ENCODE measurements around the gene MICAL3.

Gene MICAL3

DNA sequence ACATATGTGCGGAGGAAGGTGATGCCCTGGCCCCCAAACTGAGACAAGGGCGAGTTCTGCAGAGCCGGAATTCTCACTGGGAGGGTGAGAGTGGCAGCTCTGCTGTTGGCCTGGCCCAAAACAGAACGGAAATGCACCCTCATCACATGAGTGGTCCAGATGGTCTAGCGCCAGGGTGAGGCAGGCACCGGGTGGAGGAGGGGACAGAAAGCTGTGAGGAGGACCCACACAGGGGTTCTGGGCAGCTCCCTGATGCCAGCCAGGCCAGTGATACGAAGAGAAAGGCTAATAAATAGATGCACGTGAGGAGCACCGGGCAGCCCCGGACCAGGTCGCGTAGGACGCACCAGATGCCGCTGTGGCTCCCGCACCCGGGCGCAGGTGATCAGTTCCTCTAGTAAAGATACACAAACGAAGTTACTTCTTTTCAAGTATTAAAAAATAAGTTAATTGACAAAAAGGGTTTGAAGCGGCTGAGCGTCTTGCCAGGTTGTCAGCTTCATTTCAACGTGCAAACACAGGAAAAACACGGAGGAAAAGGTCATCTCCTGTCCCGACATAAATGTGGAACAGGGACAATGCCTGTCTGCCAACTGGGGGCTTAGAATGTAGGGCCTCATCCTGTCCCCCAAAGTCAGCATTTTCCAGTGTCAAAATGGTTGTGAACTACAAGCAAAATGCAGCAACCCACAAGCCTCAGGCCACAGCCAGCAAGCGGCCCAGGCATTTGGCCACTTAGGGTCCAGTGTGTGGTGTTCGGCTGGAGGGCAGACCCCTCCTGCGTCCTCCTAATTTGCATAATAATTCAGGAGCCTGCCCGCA is 234.8 kb downstream of the MICAL3 start:
- DNase-seq = no peak

DNA sequence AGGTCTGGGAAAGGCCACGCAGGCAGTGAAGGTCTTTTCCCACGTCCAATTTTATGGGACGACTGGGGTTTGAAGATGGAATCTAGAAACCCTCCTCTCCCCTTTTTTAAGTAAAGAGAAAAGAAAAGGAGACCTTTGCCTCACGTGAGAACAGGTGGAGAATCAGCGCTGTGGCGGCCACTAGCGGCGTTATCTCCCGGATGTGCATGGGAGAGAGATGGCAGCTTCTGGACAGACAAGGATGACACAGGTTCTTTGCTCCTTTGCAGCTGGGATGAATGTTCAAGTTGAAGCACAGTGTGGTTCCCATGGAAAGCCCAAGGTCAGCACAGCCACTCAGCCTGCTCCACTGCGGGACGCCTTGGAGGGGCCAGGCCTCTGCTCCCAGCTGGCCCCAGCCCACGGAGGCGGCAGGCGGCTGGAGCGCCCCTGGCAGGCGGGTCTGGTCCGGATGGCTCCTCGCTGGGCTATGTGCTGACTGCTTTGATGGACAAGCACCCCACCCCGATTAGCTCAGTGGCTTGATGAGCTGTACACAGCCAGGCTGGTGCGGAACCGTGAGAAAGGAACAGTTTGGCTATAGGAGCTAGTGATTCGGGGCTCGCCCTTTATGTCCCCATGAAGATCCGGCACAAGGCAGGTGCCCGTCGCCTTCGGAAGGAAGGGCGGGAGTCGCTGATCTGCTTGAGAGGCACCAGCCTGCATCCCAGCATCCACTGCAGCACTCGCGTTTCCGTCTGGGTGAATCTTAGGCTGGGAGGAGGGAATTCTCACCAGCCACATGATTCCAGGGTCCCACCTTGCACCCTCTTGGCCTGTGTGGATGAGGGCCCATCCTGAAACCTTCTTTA is 235.6 kb downstream of the MICAL3 start:
- no peak for DNase-seq

DNA sequence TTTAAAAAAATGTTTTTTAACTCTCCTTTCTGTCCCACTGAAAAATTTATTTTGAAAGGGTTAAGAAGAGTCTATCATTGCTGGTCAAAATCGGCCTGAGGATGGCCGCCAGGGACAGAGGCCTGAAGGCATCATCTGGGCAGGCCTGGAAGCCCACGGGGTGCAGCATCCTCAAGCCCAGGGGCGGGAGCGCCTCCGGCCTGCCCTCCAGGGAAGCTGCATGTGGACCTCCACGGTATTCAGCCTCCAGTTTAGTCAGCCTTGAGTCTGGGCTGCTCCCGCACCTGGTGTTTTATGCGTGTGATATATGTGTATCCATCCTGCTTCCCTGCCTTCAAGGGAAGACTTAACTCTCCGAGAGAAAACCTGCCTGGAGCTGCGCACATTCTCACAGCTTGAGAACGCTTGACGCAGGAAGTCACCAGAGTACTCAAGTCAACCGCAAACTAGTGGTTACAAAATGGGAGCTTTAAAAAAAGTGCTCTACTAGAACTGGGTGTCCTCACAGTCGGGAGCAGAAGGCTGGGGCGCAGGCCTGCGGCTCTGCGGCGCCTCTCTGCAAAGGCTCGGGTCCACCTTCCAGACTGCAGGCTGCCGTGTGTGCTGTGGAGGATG is 236.5 kb downstream of the MICAL3 start:
- no peak for DNase-seq

DNA sequence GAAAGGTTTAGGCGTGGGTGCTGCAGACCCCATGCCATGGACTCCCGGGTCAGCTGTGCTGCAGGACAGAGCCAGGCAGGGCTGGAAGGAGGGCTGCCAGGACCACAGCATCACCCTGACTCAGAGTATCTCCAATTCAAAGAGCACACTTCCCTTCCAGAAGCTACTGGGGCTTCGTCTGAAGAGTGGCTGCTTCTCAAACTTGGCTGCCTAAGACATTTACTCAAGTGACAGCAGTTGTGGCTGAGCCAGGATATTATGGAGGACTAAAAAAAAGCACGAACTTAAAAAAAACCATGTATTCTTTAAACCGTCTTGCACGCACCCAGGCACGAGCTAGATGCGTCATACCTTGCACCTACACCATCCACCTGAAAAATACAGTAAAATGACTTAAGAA is 237.1 kb downstream of the MICAL3 start:
- DNase-seq = no peak

DNA sequence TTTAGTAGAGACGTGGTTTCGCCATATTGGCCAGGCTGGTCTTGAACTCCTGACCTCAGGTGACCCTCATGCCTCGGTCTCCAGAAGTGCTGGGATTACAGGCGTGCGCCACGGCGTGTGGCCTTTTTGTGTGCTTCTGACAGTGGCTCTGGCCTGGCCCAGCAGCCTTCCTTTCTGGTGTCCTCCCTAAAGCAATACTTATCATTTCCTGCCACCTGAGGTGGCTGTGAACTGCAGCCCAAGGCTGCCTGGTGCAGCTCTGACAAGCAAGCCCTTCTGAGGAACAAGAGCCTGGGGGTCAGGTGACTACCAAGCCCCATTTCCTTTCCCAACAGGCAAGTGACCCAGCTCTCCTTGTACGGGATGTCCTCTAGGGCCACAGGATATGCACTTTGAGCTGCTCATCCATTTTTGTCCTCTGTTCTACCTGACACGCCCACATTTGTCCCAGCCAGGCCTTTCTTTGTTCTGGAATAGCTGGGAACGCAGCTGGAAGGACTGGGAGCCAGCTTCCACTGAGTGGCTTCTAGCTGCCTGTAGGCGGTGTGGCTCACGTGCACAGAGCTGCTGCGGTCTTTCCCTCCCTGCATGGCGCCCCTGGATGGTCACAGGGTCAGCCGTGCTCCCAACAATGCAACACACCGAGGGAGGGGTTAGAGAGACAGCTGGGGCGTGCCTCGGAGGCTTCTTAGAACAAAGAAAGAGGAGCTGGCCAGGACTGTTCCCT is 237.8 kb downstream of the MICAL3 start:
- no peak for DNase-seq

DNA sequence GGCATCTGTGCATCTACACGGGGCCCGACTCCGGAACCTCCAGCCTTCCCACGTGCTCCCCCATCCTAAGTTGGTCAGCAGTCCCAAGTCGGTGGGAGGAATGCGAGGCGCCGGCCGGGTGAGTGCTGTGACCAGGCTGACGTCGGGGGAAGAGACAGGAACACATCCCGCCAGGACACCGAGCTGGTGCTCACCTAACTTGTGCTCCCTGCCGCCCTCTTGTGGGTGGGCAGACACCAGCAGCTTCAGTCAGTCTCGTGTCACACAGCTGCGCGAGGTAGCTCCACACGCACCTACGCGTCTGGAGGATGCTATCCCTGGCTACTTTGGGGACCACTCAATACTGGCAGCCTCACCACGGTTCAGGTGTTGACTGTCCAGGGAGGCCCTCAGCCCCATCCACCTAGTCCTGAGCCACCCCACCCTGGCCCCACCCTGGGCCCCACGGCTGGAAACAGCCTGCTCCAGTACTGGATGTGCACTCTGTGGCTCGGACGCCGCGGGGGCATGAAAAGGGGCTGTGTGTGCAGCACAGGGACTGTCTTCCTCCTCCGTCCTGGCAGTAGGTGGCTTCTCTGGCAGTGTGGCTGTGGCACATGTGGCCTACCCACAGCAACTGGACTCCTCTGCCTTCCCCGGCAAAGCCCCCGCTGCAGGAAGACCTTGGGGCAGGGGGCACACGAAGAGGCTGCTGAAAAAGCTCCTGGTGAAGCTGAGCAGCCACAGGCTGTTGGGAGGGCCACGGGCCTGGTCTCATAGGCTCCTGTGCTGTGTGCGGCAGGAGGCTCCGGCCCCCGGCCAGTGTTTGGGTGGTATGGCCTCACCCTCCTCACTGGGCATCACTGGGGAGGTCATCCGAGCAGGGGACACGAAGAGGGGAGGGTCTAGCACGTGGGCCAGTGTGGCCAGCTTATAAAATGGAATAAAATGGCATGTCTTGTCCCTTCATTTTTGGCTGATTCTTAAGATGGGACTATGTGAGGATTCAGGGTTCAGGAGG is 238.9 kb downstream of the MICAL3 start:
- peak; percentile 37 for DNase-seq

DNA sequence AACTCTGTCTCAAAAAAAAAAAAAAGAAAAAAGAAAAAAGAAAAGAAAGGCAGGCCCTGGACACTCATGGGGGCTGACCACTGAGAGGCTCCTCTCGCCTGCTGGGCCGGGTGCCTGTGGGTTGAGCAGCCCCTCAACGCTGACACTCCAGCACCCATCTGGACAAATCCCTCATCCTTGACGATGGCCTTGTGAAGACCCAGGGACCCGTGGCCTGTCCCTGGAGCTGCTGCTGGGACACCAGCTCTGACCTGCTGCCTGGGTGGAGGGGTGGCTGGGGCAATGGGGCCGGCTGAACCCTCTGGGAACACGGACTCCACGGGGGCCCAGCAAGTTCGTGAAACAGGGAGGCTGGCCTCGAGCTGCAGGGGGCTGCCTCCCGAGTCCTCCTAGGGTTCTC is 239.6 kb downstream of the MICAL3 start:
- no peak for DNase-seq

DNA sequence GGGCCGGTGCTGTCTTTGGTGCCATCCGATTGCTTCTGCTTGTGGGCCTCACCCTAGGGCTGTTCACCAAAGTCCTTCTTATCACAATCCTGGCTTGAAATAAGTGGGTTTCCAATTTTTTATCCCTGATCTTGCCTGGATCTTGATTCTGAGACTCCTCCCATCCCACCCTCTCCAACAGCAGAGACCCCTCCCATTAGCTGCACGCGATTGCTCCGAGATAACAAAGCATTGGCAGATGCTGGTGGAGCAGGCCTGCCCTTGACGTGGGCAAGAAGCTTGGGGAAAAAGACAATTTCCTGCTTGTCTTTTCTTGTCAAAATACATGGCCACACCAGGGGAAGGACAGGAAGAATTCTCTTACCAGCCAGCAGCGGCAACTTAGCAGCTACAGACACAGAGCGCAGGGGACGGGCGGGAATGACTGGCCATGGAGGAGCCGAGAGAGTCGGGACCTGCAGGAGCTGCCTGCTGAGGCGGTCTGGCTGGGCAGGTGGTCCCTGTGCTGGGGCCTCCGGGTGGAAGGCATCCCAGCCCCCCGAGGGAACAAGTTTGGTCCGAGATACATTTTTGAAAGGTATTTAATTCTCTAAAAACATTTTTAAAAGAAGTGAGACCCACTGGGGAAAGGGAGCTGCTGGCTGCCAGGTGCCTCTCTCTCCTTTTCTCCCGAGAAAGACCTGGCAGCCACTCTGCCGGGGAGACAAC is 240.4 kb downstream of the MICAL3 start:
- no peak for DNase-seq

DNA sequence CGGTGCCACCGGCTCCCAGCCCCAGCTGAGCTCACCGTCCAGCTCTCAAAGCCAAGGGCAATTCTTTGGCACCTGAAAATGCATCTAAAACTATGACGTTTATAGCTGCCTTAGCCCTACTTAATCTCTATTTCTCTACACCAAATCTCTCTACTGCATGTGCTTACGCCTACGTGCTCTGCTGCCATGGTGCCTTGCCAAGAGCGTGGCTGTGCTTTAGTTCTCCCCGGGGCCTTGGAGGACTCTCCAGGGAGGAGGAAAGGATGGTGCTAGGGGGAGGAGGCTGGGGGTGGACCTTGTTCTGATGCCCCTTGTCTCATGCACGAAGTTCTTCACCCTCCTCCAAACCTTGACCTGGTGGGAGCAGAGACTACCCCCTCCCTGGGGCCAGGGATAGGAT is 241.0 kb downstream of the MICAL3 start:
- no peak for DNase-seq

DNA sequence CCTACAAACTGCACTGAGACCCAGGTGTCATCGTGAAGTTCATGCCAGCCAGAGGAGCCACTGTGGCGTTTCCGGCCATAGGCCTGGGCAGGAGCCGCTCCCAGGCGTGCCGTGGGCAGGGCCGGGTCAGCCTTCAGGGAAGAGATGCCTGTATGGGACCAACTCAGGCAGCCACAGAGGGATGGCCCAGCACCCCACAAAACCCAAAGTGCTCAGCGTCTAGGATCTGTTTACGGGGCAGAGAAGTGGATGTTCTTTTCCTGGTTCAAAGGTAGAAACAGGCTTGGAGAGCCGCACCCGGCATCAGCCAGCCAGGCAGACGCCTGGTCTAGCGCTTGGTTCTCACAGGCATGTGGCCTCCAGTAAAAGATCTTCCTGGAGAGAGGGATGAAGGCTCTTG is 241.7 kb downstream of the MICAL3 start:
- DNase-seq = no peak

DNA sequence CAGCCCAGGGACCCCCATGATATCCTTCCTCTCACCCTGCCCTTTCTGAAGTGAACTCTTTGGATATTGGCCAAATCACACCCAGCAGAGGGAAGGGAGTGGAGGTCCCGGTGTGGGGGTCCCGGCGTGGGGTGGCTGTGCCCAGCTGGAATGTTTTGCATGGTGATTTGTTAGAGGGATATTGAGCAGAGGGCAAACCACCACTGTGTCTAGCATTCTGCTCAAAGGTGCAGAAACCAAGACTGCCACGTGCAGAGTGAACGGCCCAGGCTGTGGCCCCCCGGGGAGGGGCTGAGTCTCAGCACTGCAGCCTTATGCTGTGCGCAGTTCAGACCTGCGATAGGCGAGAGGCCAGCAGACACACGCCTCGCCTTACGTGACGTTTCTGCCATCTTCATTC is 242.2 kb downstream of the MICAL3 start:
- no peak for DNase-seq

DNA sequence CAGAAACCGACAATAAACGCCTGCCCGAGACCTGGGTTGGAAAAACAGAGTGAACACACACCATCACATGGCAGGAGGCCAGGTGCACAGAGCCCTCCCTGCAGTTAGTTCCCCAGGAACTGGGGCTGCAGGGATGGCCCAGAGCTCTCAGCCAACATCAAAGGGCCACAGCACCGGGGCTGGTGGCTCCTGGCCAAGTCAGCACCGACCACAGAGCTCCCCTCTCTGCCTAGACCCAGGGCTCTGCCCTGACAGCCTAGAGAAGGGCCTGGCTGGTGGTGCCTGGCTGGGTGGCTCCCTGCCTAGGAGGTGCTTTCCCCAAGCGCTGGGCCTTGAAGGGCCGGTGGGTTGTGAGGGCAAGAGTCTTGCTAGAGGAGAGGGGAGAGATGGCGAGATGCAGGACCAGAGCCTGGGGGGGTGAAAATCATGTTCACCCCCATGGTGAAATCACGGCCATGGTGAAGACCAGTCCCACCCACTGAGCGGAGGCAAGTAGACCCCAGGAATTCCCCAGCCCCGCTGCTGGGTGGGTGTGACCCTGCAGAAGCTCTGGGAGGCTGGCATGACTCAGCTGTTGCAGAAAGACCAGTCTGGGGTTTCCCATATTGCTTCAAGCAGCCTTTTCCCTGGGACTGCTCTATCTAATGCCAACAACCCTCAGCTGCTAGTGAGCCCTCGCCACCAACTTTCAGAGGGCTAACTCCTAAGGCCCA is 242.9 kb downstream of the MICAL3 start:
- DNase-seq = peak; percentile 81

DNA sequence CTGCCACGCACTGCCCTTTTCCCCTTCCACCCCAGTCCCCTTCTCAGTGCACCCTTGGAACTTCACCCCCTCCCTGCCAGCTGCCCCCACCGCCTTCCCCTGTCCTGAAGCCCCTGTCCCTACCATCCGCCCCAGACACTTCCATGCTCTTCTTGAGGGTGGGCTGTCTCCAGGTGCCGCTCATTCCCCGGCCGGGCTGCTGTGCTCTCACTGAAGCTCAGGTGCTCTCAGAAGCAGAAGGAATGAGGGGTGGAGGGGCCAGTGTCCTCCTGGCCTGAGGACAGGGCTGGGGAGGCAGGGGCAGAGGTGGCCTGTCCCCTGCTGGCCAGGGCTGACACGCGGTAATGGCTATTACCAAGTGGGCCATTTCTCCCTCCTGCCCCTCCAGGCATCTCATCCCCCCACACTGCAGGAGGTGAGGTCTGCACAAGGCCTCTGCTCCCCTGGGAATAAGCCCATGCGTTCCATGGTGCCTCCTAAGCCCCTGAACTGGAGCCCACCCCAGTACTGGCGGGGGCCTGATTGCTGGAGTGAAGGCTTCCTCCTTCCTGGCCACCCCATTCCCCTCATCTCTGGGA is 243.5 kb downstream of the MICAL3 start:
- no peak for DNase-seq

DNA sequence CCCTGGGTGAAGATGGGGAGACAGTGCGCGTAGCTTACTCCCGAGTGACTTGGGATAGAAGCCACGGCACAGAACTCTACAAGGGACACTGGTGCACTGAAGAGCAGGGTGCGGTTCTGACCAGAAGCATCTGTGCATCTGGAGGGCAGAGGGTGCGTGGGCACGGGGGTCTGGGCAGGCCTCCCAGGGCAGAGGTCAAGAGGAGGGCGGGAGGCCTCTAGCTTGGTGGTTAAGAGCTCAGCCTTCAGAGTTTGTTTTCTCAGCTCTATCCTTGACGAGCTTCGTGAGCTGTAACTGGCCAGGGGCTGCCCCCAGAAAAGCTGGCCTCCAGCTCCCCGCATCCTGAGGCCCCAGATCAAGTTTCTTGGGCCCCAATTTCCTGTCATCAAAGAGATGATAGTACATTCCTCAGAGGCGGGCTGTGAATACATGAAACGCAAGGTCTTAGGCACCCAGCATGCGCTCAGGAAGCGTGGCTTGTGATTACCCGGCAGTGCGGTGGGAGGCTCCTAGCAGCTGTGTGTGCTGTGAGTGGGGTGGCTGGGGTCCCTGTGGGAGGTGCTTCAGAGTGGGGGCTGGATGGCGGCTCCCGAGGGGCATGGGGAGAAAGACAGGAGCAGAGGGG is 244.1 kb downstream of the MICAL3 start:
- no peak for DNase-seq

DNA sequence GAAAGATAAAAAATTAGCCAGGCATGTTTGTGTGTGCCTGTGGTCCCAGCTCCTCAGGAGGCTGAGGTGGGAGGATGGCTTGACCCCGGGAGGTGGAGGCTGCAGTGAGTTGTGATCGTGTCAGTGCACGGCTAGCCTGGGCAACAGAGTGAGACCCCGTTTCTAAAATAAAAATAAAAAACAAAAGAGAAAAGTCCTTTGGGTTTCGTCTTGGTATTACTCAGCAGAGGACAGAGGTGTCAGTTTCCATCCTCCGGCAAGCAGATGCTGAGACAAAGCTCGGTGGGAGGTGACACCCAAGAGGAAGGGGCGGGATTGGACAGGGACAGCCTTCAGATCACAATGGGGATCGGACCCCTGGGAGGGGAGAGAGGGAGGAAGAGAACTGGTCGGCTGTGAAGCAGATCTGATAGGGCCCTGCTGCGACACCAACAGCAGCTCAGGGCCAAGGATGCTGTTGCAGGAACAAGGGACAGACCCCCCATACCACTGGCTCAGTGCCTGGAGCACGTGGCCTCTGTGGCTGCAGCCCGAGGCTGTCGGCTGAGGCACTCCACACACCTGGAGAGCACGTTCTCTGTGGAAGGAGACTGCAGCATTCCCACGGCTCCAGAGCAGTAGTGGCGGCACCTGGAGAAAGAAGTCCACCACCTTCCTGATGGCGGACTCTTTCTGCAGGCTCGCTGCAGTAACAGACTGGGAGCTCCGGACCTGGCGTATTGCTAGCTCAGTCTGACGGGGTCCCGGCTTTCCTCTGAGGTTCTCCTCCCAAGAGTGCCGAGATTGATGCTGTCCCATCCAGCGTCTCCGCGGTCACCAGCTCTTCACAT is 244.9 kb downstream of the MICAL3 start:
- DNase-seq = no peak

DNA sequence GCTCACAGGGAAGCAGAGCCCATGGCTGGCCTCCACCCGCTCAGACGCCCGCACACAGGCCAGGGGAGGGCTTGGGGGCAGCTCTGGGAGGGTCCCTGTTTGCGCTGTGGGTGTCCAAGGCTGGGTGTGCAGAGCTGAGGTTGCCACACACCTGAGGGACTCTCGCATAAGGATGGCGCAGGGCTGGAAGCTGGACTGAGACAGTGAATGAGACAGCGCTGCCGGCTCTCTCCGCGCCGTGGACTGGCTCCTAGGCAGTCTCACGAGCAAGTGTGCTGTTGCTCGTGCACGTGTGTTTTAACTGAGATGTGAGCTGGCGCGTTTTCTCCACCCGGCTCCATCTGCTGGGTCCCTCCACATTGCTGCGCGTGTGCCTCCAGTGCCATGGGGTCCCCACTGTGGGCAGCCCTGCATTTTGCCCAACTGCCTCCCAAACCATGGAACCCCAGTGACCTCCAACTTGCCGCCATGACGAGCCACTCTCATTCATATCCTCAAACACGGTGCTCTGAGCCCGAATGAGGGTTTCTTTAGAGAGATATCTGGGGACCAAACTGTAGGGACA is 245.9 kb downstream of the MICAL3 start:
- DNase-seq = no peak

DNA sequence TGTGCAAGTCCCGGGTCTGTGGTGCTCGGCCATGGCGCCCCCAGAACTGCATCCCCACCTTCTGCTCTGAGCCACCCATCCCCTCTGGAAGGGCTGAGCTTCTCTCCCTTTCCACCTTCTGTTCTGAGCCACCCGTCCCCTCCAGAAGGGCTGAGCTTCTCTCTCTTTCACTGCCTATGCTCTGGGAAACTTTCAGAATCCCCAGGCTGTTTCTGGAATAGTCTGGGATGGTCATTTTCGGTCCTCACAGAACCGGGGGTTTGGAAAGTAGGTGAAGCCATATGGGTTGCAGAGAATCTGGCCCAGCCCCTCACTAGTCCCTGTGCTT is 246.7 kb downstream of the MICAL3 start:
- no peak for DNase-seq
